ENCODE measurements around the gene IRGC. TPM values are rescaled to one million over a fixed set of nuclear protein-coding genes. Genes with fewer than 3 reads are reported as not detected.

Gene IRGC
- total RNA-seq, 2 donors from 2014 or later: not detected

- Mint-ChIP-seq H3K4me3 (no peak overlapping the region), H3K9me3 (peaks cover 10% of the 10 kb centered on the region), H3K36me3 (ENCODE audit: low read depth) (peaks cover 2% of the 10 kb centered on the region), H3K4me1 (peaks cover 5% of the 10 kb centered on the region), H3K27ac (no peak overlapping the region), H3K27me3 (ENCODE audit: insufficient read depth) (peaks cover 36% of the 10 kb centered on the region)
- Histone ChIP-seq H3K4me3 (ENCODE audit: low read length) (no peak overlapping the region), H3K9ac (ENCODE audit: extremely low read depth, low read length, poor library complexity, severe bottlenecking) (no peak overlapping the region), H3K36me3 (ENCODE audit: control insufficient read depth, insufficient read depth, low read length) (no peaks in the 10 kb centered on the region), H3K4me1 (ENCODE audit: control insufficient read depth, insufficient read depth, low read length) (no peaks in the 10 kb centered on the region), H3K27me3 (ENCODE audit: control insufficient read depth, insufficient read depth, low read length, poor library complexity, severe bottlenecking) (peaks cover 3% of the 10 kb centered on the region), H3K27ac (ENCODE audit: low read depth, low read length) (no peak overlapping the region), H3K9me3 (ENCODE audit: control insufficient read depth, low read length) (peaks cover 6% of the 10 kb centered on the region)
- no peak for TF ChIP-seq CTCF (conservative IDR thresholded peaks at IDR 0.05)
- WGBS, 2 experiments (ENCODE audit: insufficient coverage in 1 of 2, insufficient read length in 1 of 2): 89 to 90% methylated on average over 6 to 7 of the region's 7 CpGs
- no peak for DNase-seq
Observed at GRCh38 chr19:43704002-43704705, 11.7 kb upstream of the IRGC start.

DNA sequence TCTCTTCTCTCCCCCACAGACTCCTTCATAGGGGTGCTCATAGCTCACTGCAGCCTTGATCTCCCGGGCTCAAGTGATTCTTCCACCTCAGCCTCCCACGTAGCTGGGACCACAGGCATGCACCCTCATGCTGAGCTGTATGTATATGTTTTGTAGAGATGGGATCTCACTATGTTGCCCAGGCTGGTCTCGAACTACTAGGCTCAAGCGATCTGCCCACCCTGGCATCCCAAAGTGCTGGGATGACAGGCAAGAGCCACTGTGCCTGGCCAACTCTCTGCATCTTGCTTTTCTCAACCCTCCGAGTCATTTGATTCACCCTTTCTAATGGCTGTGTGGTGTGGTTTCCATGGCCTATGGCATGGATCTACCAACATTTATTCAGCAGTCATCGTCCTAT is 10.1 kb upstream of the IRGC start:
- peaks cover 28% of the 10 kb centered on the region for H3K27me3 Mint-ChIP-seq (ENCODE audit: insufficient read depth)
- Histone ChIP-seq H3K9me3 (ENCODE audit: control insufficient read depth, low read length) (peaks cover 8% of the 10 kb centered on the region), H3K9ac (ENCODE audit: extremely low read depth, low read length, poor library complexity, severe bottlenecking) (no peak overlapping the region), H3K27ac (ENCODE audit: low read depth, low read length) (no peak overlapping the region), H3K4me1 (ENCODE audit: control insufficient read depth, insufficient read depth, low read length) (no peaks in the 10 kb centered on the region), H3K4me3 (ENCODE audit: low read length) (no peak overlapping the region), H3K27me3 (ENCODE audit: control insufficient read depth, insufficient read depth, low read length, poor library complexity, severe bottlenecking) (no peaks in the 10 kb centered on the region), H3K36me3 (ENCODE audit: control insufficient read depth, insufficient read depth, low read length) (no peaks in the 10 kb centered on the region)
- H3K36me3 Mint-ChIP-seq (ENCODE audit: low read depth): peaks cover 2% of the 10 kb centered on the region
- H3K4me1 Mint-ChIP-seq: peaks cover 5% of the 10 kb centered on the region
- no peak for TF ChIP-seq CTCF (conservative IDR thresholded peaks at IDR 0.05)
- H3K27ac Mint-ChIP-seq: no peak overlapping the region
- H3K4me3 Mint-ChIP-seq: no peak overlapping the region
- WGBS, 2 experiments (ENCODE audit: insufficient coverage in 1 of 2, insufficient read length in 1 of 2): 86 to 93% methylated on average over 4 to 5 of the region's 6 CpGs
- H3K9me3 Mint-ChIP-seq: peaks cover 12% of the 10 kb centered on the region
- DNase-seq: no peak

GRCh38 chr19:43707158-43707712 is 8.6 kb upstream of the IRGC start:
- Mint-ChIP-seq H3K27ac (no peak overlapping the region), H3K27me3 (ENCODE audit: insufficient read depth) (peaks cover 30% of the 10 kb centered on the region), H3K4me1 (peaks cover 5% of the 10 kb centered on the region), H3K36me3 (ENCODE audit: low read depth) (peaks cover 2% of the 10 kb centered on the region), H3K9me3 (peaks cover 12% of the 10 kb centered on the region), H3K4me3 (no peak overlapping the region)
- Histone ChIP-seq H3K4me3 (ENCODE audit: low read length) (no peak overlapping the region), H3K9ac (ENCODE audit: extremely low read depth, low read length, poor library complexity, severe bottlenecking) (no peak overlapping the region), H3K27me3 (ENCODE audit: control insufficient read depth, insufficient read depth, low read length, poor library complexity, severe bottlenecking) (no peaks in the 10 kb centered on the region), H3K36me3 (ENCODE audit: control insufficient read depth, insufficient read depth, low read length) (no peaks in the 10 kb centered on the region), H3K27ac (ENCODE audit: low read depth, low read length) (no peak overlapping the region), H3K4me1 (ENCODE audit: control insufficient read depth, insufficient read depth, low read length) (no peaks in the 10 kb centered on the region), H3K9me3 (ENCODE audit: control insufficient read depth, low read length) (peaks cover 8% of the 10 kb centered on the region)
- DNase-seq: no peak
- WGBS, 2 experiments (ENCODE audit: insufficient coverage in 1 of 2, insufficient read length in 1 of 2): 80 to 81% methylated on average over 11 to 13 of the region's 13 CpGs
- no peak for TF ChIP-seq CTCF (conservative IDR thresholded peaks at IDR 0.05)
